RWPE1 (cell line): ENCODE results near the gene LMX1A.

Source experiments
- CTCF ChIA-PET: fragments of 350-600 bp; sonication (Branson Sonifier 250); formaldehyde crosslinking; extraction: SDS; loops from one replicate; lab custom pipeline; 2021; lab: Yijun Ruan, JAX
- POLR2A ChIA-PET: fragments of 400-600 bp; formaldehyde crosslinking; extraction: SDS; loops from one replicate; lab custom pipeline; 2020; ENCODE audit warnings: antibody characterized with exemption; ENCODE audit not compliant: low non-redundant PET; lab: Yijun Ruan, JAX
- DNase-seq: peaks from one replicate; pipeline ENCODE4 v3.0.0; 2012; ENCODE audit warnings: low spot score
- H3K27ac ChIP-seq: fragments of 450-650 bp; 2 replicates; pipeline ENCODE4 v1.5.1; 2017
- CTCF ChIP-seq: fragments of 450-650 bp; conservative IDR thresholded peaks from 2 replicates; pipeline ENCODE4 v1.5.1; 2017; ENCODE audit warnings: low read depth, mild to moderate bottlenecking

LMX1A gene

GRCh38 chr1:165168467-165168866, 188.0 kb downstream of the LMX1A start:
- no peak overlapping the region for H3K27ac ChIP-seq
- no peak for TF ChIP-seq CTCF
- DNase-seq = no peak
- CTCF ChIA-PET = interaction anchor here (0.5 kb wide), 1 partner anchor 27 kb away, joined by 3 read pairs; no protein-coding TSS in a partner anchor
- POLR2A ChIA-PET = no interaction called here

GRCh38 chr1:165162671-165163241, 193.8 kb downstream of the LMX1A start:
- DNase-seq = peak; percentile 61
- no peak for TF ChIP-seq CTCF
- no peak overlapping the region; the same call in 1 of the 2 replicates for H3K27ac ChIP-seq
- ChIA-PET CTCF (interaction anchor here (0.7 to 1.0 kb wide), 5 partner anchors 18 to 1898 kb away, joined by 3 to 5 read pairs (median 4); no protein-coding TSS in a partner anchor), POLR2A (no interaction called here)

GRCh38 chr1:165161130-165161529, 195.4 kb downstream of the LMX1A start:
- H3K27ac ChIP-seq = no peak overlapping the region
- TF ChIP-seq CTCF = no peak
- ChIA-PET POLR2A (no interaction called here), CTCF (interaction anchor here (0.7 to 0.8 kb wide), 2 partner anchors 16 kb away, joined by 3 read pairs; no protein-coding TSS in a partner anchor)
- no peak for DNase-seq

- no peak for TF ChIP-seq CTCF
- DNase-seq = no peak
- no peak overlapping the region for H3K27ac ChIP-seq
- CTCF ChIA-PET = interaction anchor here (0.6 to 0.7 kb wide), 3 partner anchors 24 to 216 kb away, joined by 3 to 6 read pairs (median 3); no protein-coding TSS in a partner anchor
- POLR2A ChIA-PET = no interaction called here
Observed at GRCh38 chr1:165153182-165153581, 203.3 kb downstream of the LMX1A start.

GRCh38 chr1:165152727-165153126, 203.8 kb downstream of the LMX1A start:
- ChIA-PET POLR2A (no interaction called here), CTCF (interaction anchor here (0.6 to 0.7 kb wide), 3 partner anchors 23 to 1192 kb away, joined by 3 read pairs; no protein-coding TSS in a partner anchor)
- no peak overlapping the region for H3K27ac ChIP-seq
- no peak for DNase-seq
- TF ChIP-seq CTCF = no peak

- CTCF ChIA-PET = interaction anchor here (0.7 kb wide), 1 partner anchor 1191 kb away, joined by 3 read pairs; no protein-coding TSS in a partner anchor
- no peak for TF ChIP-seq CTCF
- no peak overlapping the region for H3K27ac ChIP-seq
- DNase-seq = no peak
- POLR2A ChIA-PET = no interaction called here
Observed at GRCh38 chr1:165152109-165152508, 204.4 kb downstream of the LMX1A start.
